PC-9 (cell line): ENCODE results near the gene RABGGTA. TPM values are rescaled to one million over a fixed set of nuclear protein-coding genes. Genes with fewer than 3 reads are reported as not detected.
A peak's percentile ranks its signal among the peaks of the same experiment; 100 is the strongest.

Experiments
- BruUV-seq: library from RNA; stranded (reverse); fragments of 400-500 nt; replicated peaks from 2 replicates; lab custom pipeline; 2021; lab: Mats Ljungman, UMichigan
- CTCF ChIA-PET: fragments of 300-600 bp; sonication (Branson Sonifier 250); formaldehyde crosslinking; loops from one replicate; lab custom pipeline; 2022; ENCODE audit warnings: antibody characterized with exemption; lab: Charles Lee
- POLR2A ChIA-PET: fragments of 300-600 bp; sonication (Branson Sonifier 250); formaldehyde crosslinking; loops from one replicate; lab custom pipeline; 2022; ENCODE audit warnings: antibody characterized with exemption; ENCODE audit not compliant: unreplicated experiment; lab: Charles Lee
- DNase-seq, 2 experiments: peaks; one replicate each; pipeline versions ENCODE4 v3.0.0 to v3.0.0-alpha.2; 2015 to 2022; ENCODE audit warnings: mixed read lengths in 1 of 2
- H2AFZ ChIP-seq: fragments of 200-600 bp; sonication (generic); 2 replicates; pipeline ENCODE4 v1.8.1; 2017; ENCODE audit warnings: antibody characterized with exemption
- H3F3A ChIP-seq: fragments of 200-600 bp; sonication (generic); 2 replicates; pipeline ENCODE4 v1.8.1; 2017; ENCODE audit warnings: antibody characterized with exemption, mild to moderate bottlenecking, low read depth; ENCODE audit not compliant: insufficient read depth
- H3K27ac ChIP-seq: fragments of 200-600 bp; sonication (generic); 2 replicates; pipeline ENCODE4 v1.6.1; 2016; ENCODE audit warnings: mixed run types
- H3K27me3 ChIP-seq: fragments of 200-600 bp; sonication (generic); 2 replicates; pipeline ENCODE4 v1.6.1; 2016; ENCODE audit warnings: low read depth, mixed run types; ENCODE audit not compliant: insufficient read depth
- H3K36me3 ChIP-seq: fragments of 200-600 bp; sonication (generic); 2 replicates; pipeline ENCODE4 v1.6.1; 2016; ENCODE audit warnings: low read depth, mixed run types
- H3K4me1 ChIP-seq: fragments of 200-600 bp; sonication (generic); replicated peaks from 2 replicates; pipeline ENCODE4 v1.6.1; 2016; ENCODE audit warnings: mixed run types; ENCODE audit not compliant: insufficient read depth
- H3K4me2 ChIP-seq: fragments of 200-600 bp; sonication (generic); 2 replicates; pipeline ENCODE4 v1.6.1; 2017; ENCODE audit warnings: mixed run types
- H3K4me3 ChIP-seq: fragments of 200-600 bp; sonication (generic); 2 replicates; pipeline ENCODE4 v1.6.1; 2016; ENCODE audit warnings: mixed run types
- H3K79me2 ChIP-seq: fragments of 200-600 bp; sonication (generic); 2 replicates; pipeline ENCODE4 v1.6.1; 2017; ENCODE audit warnings: low read depth, mixed run types
- H3K9me2 ChIP-seq: fragments of 200-600 bp; sonication (generic); 2 replicates; pipeline ENCODE4 v1.8.1; 2017; ENCODE audit warnings: mild to moderate bottlenecking; ENCODE audit not compliant: insufficient read depth
- H3K9me3 ChIP-seq: fragments of 200-600 bp; sonication (generic); 2 replicates; pipeline ENCODE4 v1.8.1; 2016; ENCODE audit warnings: low read depth; ENCODE audit not compliant: insufficient read depth
- H4K20me1 ChIP-seq: fragments of 200-600 bp; sonication (generic); 2 replicates; pipeline ENCODE4 v1.8.1; 2017; ENCODE audit not compliant: insufficient read depth
- EZH2 ChIP-seq: fragments of 200-600 bp; sonication (generic); IDR thresholded peaks from 2 replicates; pipeline ENCODE4 v1.8.0; 2017; ENCODE audit warnings: antibody characterized with exemption, low read depth
- intact Hi-C: fragments of 100-400 bp; cut with micrococcal nuclease; formaldehyde crosslinking; loops from one replicate; pipeline ENCODE4 v1.10.0; 2022; ENCODE audit not compliant: unreplicated experiment
- total RNA-seq: library from RNA; stranded (reverse); gene quantifications from 2 replicates; pipeline ENCODE4 v1.2.3, GENCODE V29; 2021
- TF ChIP-seq, protein P1 (sequence below): fragments of 200-600 bp; sonication (generic); conservative IDR thresholded peaks from 2 replicates; pipeline ENCODE4 v1.6.1; 2017; ENCODE audit warnings: mixed run types, antibody characterized with exemption, mild to moderate bottlenecking, moderate library complexity

Gene RABGGTA
- total RNA-seq, 1 experiment from 2014 or later: 25.2 TPM

DNA sequence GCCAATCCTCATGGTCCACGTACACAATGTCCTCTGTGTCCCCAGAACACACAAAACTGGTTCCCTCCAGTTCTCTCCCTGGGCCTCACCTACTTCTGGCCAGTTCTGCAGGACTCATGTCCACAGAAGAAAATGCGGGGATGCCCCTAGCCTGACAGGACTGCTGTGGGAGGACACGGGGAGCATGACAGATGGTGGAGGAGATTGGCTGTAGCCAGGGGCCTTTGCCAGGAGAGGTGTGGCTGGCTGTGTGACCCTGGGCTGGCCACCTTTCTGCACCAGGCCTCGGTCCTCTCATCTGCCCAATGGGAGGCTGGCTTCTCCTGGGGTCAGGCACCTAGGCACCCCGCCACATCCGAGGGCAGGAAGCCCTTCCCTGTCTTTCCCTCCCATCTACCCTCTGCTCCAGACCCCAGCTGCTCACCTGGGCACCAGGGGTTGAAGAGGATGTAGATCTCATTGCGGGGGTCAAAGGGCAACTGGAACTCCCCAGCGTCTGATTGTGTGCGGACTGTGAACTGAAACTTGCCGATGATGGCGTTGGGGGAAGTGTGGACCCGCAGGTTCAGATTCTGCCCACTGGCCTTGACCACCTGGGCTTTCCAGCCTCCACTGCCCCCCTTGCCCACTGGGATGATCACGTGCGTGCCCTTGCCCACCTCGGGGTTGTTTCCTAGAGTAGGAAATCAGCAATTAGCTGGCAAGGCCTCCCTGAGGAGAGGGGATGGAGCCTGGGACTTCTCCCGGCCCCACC is 11.2 kb downstream of the RABGGTA start:
- no peak overlapping the region for H3K4me3 ChIP-seq
- intact Hi-C loops: no loop called here
- ChIA-PET POLR2A (no interaction called here), CTCF (no interaction called here)
- no peaks in the 10 kb centered on the region for H3K79me2 ChIP-seq
- H3K4me1 ChIP-seq: no peaks in the 10 kb centered on the region
- no peaks in the 10 kb centered on the region for H3K36me3 ChIP-seq
- no peaks in the 10 kb centered on the region for H3K9me3 ChIP-seq
- DNase-seq: no peak
- H3F3A ChIP-seq: no peaks in the 10 kb centered on the region
- H3K4me2 ChIP-seq: no peak overlapping the region
- TF ChIP-seq, protein P1, sequence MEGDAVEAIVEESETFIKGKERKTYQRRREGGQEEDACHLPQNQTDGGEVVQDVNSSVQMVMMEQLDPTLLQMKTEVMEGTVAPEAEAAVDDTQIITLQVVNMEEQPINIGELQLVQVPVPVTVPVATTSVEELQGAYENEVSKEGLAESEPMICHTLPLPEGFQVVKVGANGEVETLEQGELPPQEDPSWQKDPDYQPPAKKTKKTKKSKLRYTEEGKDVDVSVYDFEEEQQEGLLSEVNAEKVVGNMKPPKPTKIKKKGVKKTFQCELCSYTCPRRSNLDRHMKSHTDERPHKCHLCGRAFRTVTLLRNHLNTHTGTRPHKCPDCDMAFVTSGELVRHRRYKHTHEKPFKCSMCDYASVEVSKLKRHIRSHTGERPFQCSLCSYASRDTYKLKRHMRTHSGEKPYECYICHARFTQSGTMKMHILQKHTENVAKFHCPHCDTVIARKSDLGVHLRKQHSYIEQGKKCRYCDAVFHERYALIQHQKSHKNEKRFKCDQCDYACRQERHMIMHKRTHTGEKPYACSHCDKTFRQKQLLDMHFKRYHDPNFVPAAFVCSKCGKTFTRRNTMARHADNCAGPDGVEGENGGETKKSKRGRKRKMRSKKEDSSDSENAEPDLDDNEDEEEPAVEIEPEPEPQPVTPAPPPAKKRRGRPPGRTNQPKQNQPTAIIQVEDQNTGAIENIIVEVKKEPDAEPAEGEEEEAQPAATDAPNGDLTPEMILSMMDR: no peak
- no peak for TF ChIP-seq EZH2
- H3K9me2 ChIP-seq: no peaks in the 10 kb centered on the region
- H4K20me1 ChIP-seq: no peaks in the 10 kb centered on the region
- H3K27ac ChIP-seq: no peak overlapping the region
- no peak overlapping the region for H2AFZ ChIP-seq
- no peaks in the 10 kb centered on the region for H3K27me3 ChIP-seq
- no TSS peak for BruUV-seq

DNA sequence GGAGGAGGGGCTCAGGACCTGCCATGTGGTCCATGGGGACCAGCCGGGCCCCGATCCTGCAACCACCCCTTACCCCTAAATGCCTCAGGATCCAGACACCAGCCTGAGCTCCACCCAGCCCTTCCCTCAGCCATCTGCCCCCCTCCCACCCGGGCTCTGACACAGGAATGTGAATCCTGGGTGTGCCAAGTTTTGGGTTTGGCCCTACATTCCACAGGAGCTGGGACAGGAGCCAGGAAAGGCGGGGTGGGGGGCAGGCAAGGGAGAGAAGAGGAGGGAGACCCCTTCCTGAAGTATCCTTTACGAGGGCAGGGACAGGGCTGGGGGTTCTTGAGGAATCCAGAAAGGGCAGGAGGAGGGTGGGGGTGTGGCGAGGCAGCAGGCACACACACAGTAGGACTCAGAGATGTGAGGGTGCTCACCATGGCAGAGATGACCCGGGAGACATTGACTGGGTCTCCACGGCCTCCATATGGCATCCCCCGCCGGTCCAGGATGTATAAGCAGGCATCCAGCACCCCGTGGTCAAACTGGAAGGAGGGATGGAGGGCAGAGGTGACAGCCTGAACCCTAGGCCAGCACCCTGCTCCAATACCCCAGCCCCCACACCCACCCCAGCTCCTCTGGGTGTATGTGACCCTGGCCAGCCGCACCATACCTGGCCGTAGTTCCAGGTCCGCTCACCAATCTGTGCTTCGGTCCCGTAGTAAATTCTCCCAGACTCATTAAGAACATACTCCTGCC is 11.9 kb downstream of the RABGGTA start:
- CTCF ChIA-PET: interaction anchor here (1.0 kb wide), 1 partner anchor 17 kb away, joined by 3 read pairs; the partner anchor contains the start of gene TINF2
- Histone ChIP-seq H3K27ac (no peak overlapping the region), H3K9me3 (no peaks in the 10 kb centered on the region), H3K4me3 (no peak overlapping the region), H3K79me2 (no peaks in the 10 kb centered on the region), H3K36me3 (no peaks in the 10 kb centered on the region), H2AFZ (no peak overlapping the region), H3F3A (no peaks in the 10 kb centered on the region), H3K9me2 (no peaks in the 10 kb centered on the region), H3K4me1 (no peaks in the 10 kb centered on the region), H4K20me1 (no peaks in the 10 kb centered on the region), H3K4me2 (no peak overlapping the region), H3K27me3 (no peaks in the 10 kb centered on the region)
- TF ChIP-seq EZH2: no peak
- TF ChIP-seq, protein P1: no peak
- DNase-seq: peak in 1 of 2 experiments; percentile 68
- BruUV-seq: no TSS peak
- POLR2A ChIA-PET: interaction anchor here (0.6 to 0.7 kb wide), 3 partner anchors 14 to 73 kb away, joined by 3 read pairs; no protein-coding TSS in a partner anchor
- intact Hi-C loops: no loop called here

DNA sequence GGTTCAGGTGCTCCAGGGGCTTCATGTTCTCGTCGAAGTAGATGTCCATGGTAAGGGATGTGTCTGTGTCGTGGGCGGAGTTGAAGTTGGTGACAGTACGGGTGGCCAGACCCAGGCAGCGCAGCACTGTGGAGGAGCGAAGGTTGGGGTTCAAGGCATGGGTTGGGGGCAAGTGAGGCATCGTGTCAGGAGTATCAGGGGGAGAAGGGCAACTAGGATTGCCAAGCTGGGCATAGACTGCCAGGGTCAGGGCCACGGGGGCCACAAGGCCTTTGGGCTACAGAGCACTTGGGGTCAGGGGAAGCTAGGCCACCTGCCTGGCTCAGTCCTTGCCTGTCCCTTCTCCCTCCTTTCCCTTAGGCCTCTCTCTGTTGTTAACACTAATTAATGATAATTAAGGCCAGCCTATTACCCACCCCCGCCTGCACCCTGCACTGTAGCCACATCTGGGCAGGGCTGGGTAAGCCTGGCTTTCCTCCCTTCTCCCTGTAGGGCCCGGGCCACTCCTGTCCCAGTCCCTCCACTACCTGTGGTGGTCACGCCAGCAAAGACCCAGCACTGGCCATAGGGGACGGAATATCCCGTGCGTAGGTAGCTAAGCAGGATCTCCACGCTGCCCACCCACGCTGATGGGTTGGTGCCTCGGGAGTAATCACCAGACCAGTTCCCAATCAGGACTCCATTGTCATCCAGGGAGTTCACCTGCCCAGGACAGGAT is 12.7 kb downstream of the RABGGTA start:
- H2AFZ ChIP-seq: no peak overlapping the region
- H3K4me3 ChIP-seq: no peak overlapping the region
- H3K9me3 ChIP-seq: no peaks in the 10 kb centered on the region
- H3K9me2 ChIP-seq: no peaks in the 10 kb centered on the region
- no TSS peak for BruUV-seq
- no peaks in the 10 kb centered on the region for H3K27me3 ChIP-seq
- no peak for TF ChIP-seq EZH2
- TF ChIP-seq, protein P1: no peak
- H4K20me1 ChIP-seq: no peaks in the 10 kb centered on the region
- ChIA-PET POLR2A (interaction anchor here (0.7 kb wide), 1 partner anchor 42 kb away, joined by 3 read pairs; no protein-coding TSS in a partner anchor), CTCF (interaction anchor here (1.0 kb wide), 1 partner anchor 16 kb away, joined by 3 read pairs; the partner anchor contains the start of gene TINF2)
- H3F3A ChIP-seq: no peaks in the 10 kb centered on the region
- H3K36me3 ChIP-seq: no peaks in the 10 kb centered on the region
- H3K4me2 ChIP-seq: no peak overlapping the region
- no peak overlapping the region for H3K27ac ChIP-seq
- intact Hi-C loops: no loop called here
- no peak for DNase-seq
- H3K4me1 ChIP-seq: no peaks in the 10 kb centered on the region
- H3K79me2 ChIP-seq: no peaks in the 10 kb centered on the region
